Endodermal cell (in vitro differentiated cells): ENCODE measurements around the gene FKBP14. TPM values are rescaled to one million over a fixed set of nuclear protein-coding genes. Genes with fewer than 3 reads are reported as not detected.

ENCODE experiments used
- DNase-seq: peaks from one replicate; pipeline ENCODE4 v3.0.0-alpha.2; 2017
- H3K27ac ChIP-seq: 2 replicates; pipeline ENCODE4 v1.5.1; 2013; ENCODE audit warnings: mild to moderate bottlenecking, low read depth, low read length, moderate library complexity
- H3K27me3 ChIP-seq: 2 replicates; pipeline ENCODE4 v1.6.1; 2013; ENCODE audit warnings: mild to moderate bottlenecking, low read length, moderate library complexity; ENCODE audit not compliant: insufficient read depth, control insufficient read depth, poor library complexity, severe bottlenecking
- H3K36me3 ChIP-seq: 2 replicates; pipeline ENCODE4 v1.7.0; 2013; ENCODE audit warnings: mild to moderate bottlenecking, low read length, moderate library complexity; ENCODE audit not compliant: control insufficient read depth, insufficient read depth
- H3K4me1 ChIP-seq: one replicate; pipeline ENCODE4 v1.7.0; 2013; ENCODE audit warnings: low read length; ENCODE audit not compliant: control insufficient read depth, insufficient read depth
- H3K4me3 ChIP-seq: 2 replicates; pipeline ENCODE4 v1.5.1; 2013; ENCODE audit warnings: mild to moderate bottlenecking, low read length, moderate library complexity
- H3K9ac ChIP-seq: 2 replicates; pipeline ENCODE4 v1.6.1; 2013; ENCODE audit warnings: mild to moderate bottlenecking, low read length, moderate library complexity; ENCODE audit not compliant: poor library complexity, severe bottlenecking; ENCODE audit errors: extremely low read depth
- H3K9me3 ChIP-seq: 2 replicates; pipeline ENCODE4 v1.6.1; 2013; ENCODE audit warnings: mild to moderate bottlenecking, low read length, moderate library complexity; ENCODE audit not compliant: control insufficient read depth
- H3K27ac Mint-ChIP-seq: 2 replicates; pipeline ENCODE4 v1.8.0; 2020; ENCODE audit warnings: mixed read lengths
- H3K27me3 Mint-ChIP-seq: 2 replicates; pipeline ENCODE4 v1.8.0; 2021; ENCODE audit warnings: mild to moderate bottlenecking, mixed read lengths; ENCODE audit not compliant: insufficient read depth
- H3K36me3 Mint-ChIP-seq: 2 replicates; pipeline ENCODE4 v1.8.0; 2020; ENCODE audit warnings: low read depth, mixed read lengths
- H3K4me1 Mint-ChIP-seq: 2 replicates; pipeline ENCODE4 v1.8.0; 2020; ENCODE audit warnings: mixed read lengths
- H3K4me3 Mint-ChIP-seq: 2 replicates; pipeline ENCODE4 v1.8.0; 2020; ENCODE audit warnings: mild to moderate bottlenecking, moderate library complexity, mixed read lengths
- H3K9me3 Mint-ChIP-seq: 2 replicates; pipeline ENCODE4 v1.8.0; 2020; ENCODE audit warnings: mild to moderate bottlenecking, mixed read lengths
- CTCF ChIP-seq: fragments of 200-600 bp; sonication (generic); conservative IDR thresholded peaks from 2 replicates; pipeline ENCODE4 v1.5.0; 2021; ENCODE audit warnings: antibody characterized with exemption, mild to moderate bottlenecking
- WGBS, 2 experiments: methylation state at CpG; one replicate each; pipeline versions ENCODE4 v1.1.5 to v1.1.7; 2013; ENCODE audit warnings: missing lambda C conversion rate in 2 of 2, mixed read lengths in 1 of 2; ENCODE audit not compliant: insufficient coverage in 1 of 2, insufficient read length in 1 of 2; 5-methylcytosine and 5-hydroxymethylcytosine counted together
- total RNA-seq, 2 donors: library from RNA; stranded (reverse); fragmentation: NEBNext Ultra II Directional in 1 of 2; extraction: Animal tissue kit (Norgen Biotek cat#: 25700) in 1 of 2; gene quantifications; 2 replicates in 1 of 2; 3 replicates in 1 of 2; pipeline ENCODE4 v1.2.1, GENCODE V29; 2021

The FKBP14 gene
- total RNA-seq, 2 donors from 2014 or later = 15.1 to 24.8 TPM

GRCh38 chr7:29972315-29972669 lies 54.2 kb downstream of the FKBP14 start:
- TF ChIP-seq CTCF = no peak

GRCh38 chr7:29971566-29972314 lies 54.8 kb downstream of the FKBP14 start:
- Histone ChIP-seq H3K4me1 (peaks cover 3% of the 10 kb centered on the region), H3K36me3 (peaks cover 27% of the 10 kb centered on the region), H3K9ac (no peak overlapping the region), H3K4me3 (no peak overlapping the region), H3K27ac (no peak overlapping the region), H3K27me3 (no peaks in the 10 kb centered on the region), H3K9me3 (peaks cover 7% of the 10 kb centered on the region)
- no peaks in the 10 kb centered on the region for H3K27me3 Mint-ChIP-seq
- no peak for TF ChIP-seq CTCF
- 96 to 100% methylated on average over 1 to 5 of the region's 5 CpGs for WGBS, 2 experiments
- no peak overlapping the region for H3K27ac Mint-ChIP-seq
- H3K4me3 Mint-ChIP-seq = no peak overlapping the region
- no peaks in the 10 kb centered on the region for H3K9me3 Mint-ChIP-seq
- peaks cover 27% of the 10 kb centered on the region for H3K36me3 Mint-ChIP-seq
- DNase-seq = no peak
- peaks cover 11% of the 10 kb centered on the region for H3K4me1 Mint-ChIP-seq

More at GRCh38 chr7:29972315-29972669, 54.2 kb downstream of the FKBP14 start:
- Mint-ChIP-seq H3K4me1 (peaks cover 15% of the 10 kb centered on the region), H3K36me3 (peaks cover 24% of the 10 kb centered on the region), H3K27me3 (no peaks in the 10 kb centered on the region), H3K4me3 (no peak overlapping the region), H3K27ac (no peak overlapping the region), H3K9me3 (no peaks in the 10 kb centered on the region)
- Histone ChIP-seq H3K4me3 (no peak overlapping the region), H3K4me1 (peaks cover 4% of the 10 kb centered on the region), H3K27me3 (no peaks in the 10 kb centered on the region), H3K9ac (no peak overlapping the region), H3K36me3 (peaks cover 21% of the 10 kb centered on the region), H3K9me3 (peaks cover 7% of the 10 kb centered on the region), H3K27ac (no peak overlapping the region)
- WGBS, 2 experiments = 96 to 100% methylated on average over 1 of the region's 1 CpG
- no peak for DNase-seq

- Histone ChIP-seq H3K9me3 (peaks cover 7% of the 10 kb centered on the region), H3K4me3 (no peak overlapping the region), H3K36me3 (peaks cover 42% of the 10 kb centered on the region), H3K4me1 (no peaks in the 10 kb centered on the region), H3K27me3 (no peaks in the 10 kb centered on the region), H3K27ac (peak overlapping the region; percentile 73), H3K9ac (no peak overlapping the region)
- H3K4me3 Mint-ChIP-seq = no peak overlapping the region
- no peaks in the 10 kb centered on the region for H3K9me3 Mint-ChIP-seq
- peaks cover 10% of the 10 kb centered on the region for H3K4me1 Mint-ChIP-seq
- TF ChIP-seq CTCF = no peak
- no peak for DNase-seq
- no peak overlapping the region for H3K27ac Mint-ChIP-seq
- H3K36me3 Mint-ChIP-seq = peaks cover 42% of the 10 kb centered on the region
- H3K27me3 Mint-ChIP-seq = no peaks in the 10 kb centered on the region
- WGBS, 2 experiments = 60 to 88% methylated on average over 1 of the region's 1 CpG
Measured at GRCh38 chr7:29970158-29970557, 56.3 kb downstream of the FKBP14 start.
